ENCODE measurements around the gene FAAP100. TPM values are rescaled to one million over a fixed set of nuclear protein-coding genes. Genes with fewer than 3 reads are reported as not detected.

Gene FAAP100
- total and polyA plus RNA-seq, 2 donors (not counting 1 experiment from before 2014, with no cell fraction given), result 62.0 to 72.7 TPM

GRCh38 chr17:81569986-81570514 lies 17.9 kb upstream of the FAAP100 start:
- Histone ChIP-seq H4K20me1 (ENCODE audit: control insufficient read depth, insufficient read depth, low read length, poor library complexity, severe bottlenecking) (no peaks in the 10 kb centered on the region), H3K36me3 (replicated peaks in 1 of 2; ENCODE audit: control extremely low read depth in 1 of 2, control insufficient read depth in 1 of 2, extremely low read depth in 1 of 2, insufficient read depth in 2 of 2, low read length in 1 of 2) (peaks cover 9 to 74% of the 10 kb centered on the region in 2 experiments), H3K79me2 (ENCODE audit: control insufficient read depth, insufficient read depth, low read length) (peaks cover 9% of the 10 kb centered on the region), H3K9ac (ENCODE audit: low read length) (no peak overlapping the region), H3K4me3 (ENCODE audit: control extremely low read depth in 1 of 5, extremely low read depth in 1 of 5, insufficient read depth in 1 of 5, low read depth in 2 of 5, low read length in 4 of 5) (no peak overlapping the region), H3K4me1 (ENCODE audit: control insufficient read depth in 2 of 2, insufficient read depth in 2 of 2, low read length in 2 of 2) (no peaks in the 10 kb centered on the region), H3K9me3 (ENCODE audit: control extremely low read depth in 1 of 3, control insufficient read depth in 2 of 3, insufficient read depth in 1 of 3, low read length in 2 of 3) (no peaks in the 10 kb centered on the region), H3K27me3 (replicated peaks in 1 of 4; ENCODE audit: control extremely low read depth in 1 of 4, control insufficient read depth in 3 of 4, insufficient read depth in 4 of 4, low read length in 3 of 4) (no peaks in the 10 kb centered on the region), H3K4me2 (replicated peaks; ENCODE audit: low read depth, low read length, poor library complexity, severe bottlenecking) (no peak overlapping the region), H3K27ac (ENCODE audit: low read length in 2 of 2) (no peak overlapping the region), H2AFZ (ENCODE audit: insufficient read depth, low read depth, low read length, poor library complexity, severe bottlenecking) (no peak overlapping the region)
- no peak for DNase-seq
- no peak overlapping the region for H3K4me3 Mint-ChIP-seq
- no peaks in the 10 kb centered on the region for H3K9me3 Mint-ChIP-seq (ENCODE audit: insufficient read depth)
- POLR2A ChIA-PET, result no interaction called here
- CTCF ChIA-PET, result interaction anchor here (2.2 kb wide), 1 partner anchor 31 kb away, joined by 7 read pairs; no protein-coding TSS in a partner anchor
- no peaks in the 10 kb centered on the region for H3K4me1 Mint-ChIP-seq
- no peak overlapping the region for H3K27ac Mint-ChIP-seq
- H3K27me3 Mint-ChIP-seq, result no peaks in the 10 kb centered on the region
- TF ChIP-seq EZH2 (IDR thresholded peaks at IDR 0.05; ENCODE audit: borderline replicate concordance, insufficient read depth, low read depth, low read length, poor library complexity, severe bottlenecking) (no peak), CTCF (IDR thresholded peaks at IDR 0.05) (no peak)
- no peak for ATAC-seq (ENCODE audit: low read depth)
- intact Hi-C loops (cut with micrococcal nuclease), result no loop called here
- WGBS (ENCODE audit: insufficient coverage), result 97% methylated on average over 17 of the region's 18 CpGs

DNA sequence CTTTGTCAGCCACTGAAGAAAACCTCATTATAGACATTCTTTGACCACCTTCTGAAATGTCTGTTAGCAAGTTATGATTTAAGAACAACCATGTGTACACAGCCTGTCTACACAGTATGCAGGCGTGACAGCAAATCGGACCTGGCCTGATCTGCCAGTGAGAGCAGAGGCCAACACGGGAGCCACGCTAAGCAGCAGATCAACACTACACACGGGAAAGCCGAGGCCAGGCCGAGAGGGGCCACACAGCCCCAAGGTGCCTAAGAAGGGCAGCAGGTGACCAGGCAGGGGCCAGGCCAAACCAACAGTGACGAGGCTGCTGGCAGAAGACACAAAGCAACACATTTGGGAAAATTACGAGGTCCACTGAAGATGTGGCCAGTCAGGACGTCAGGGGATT lies 16.3 kb upstream of the FAAP100 start:
- peaks cover 1% of the 10 kb centered on the region for H3K4me1 Mint-ChIP-seq
- Histone ChIP-seq H3K4me3 (ENCODE audit: control extremely low read depth in 1 of 5, extremely low read depth in 1 of 5, insufficient read depth in 1 of 5, low read depth in 2 of 5, low read length in 4 of 5) (no peak overlapping the region), H3K27ac (ENCODE audit: low read length in 2 of 2) (no peak overlapping the region), H3K9ac (ENCODE audit: low read length) (no peak overlapping the region), H3K36me3 (replicated peaks in 1 of 2; ENCODE audit: control extremely low read depth in 1 of 2, control insufficient read depth in 1 of 2, extremely low read depth in 1 of 2, insufficient read depth in 2 of 2, low read length in 1 of 2) (peaks cover 9 to 75% of the 10 kb centered on the region in 2 experiments), H2AFZ (ENCODE audit: insufficient read depth, low read depth, low read length, poor library complexity, severe bottlenecking) (no peak overlapping the region), H3K79me2 (ENCODE audit: control insufficient read depth, insufficient read depth, low read length) (no peaks in the 10 kb centered on the region), H3K9me3 (ENCODE audit: control extremely low read depth in 1 of 3, control insufficient read depth in 2 of 3, insufficient read depth in 1 of 3, low read length in 2 of 3) (no peaks in the 10 kb centered on the region), H3K27me3 (replicated peaks in 1 of 4; ENCODE audit: control extremely low read depth in 1 of 4, control insufficient read depth in 3 of 4, insufficient read depth in 4 of 4, low read length in 3 of 4) (no peaks in the 10 kb centered on the region), H3K4me2 (replicated peaks; ENCODE audit: low read depth, low read length, poor library complexity, severe bottlenecking) (no peak overlapping the region), H4K20me1 (ENCODE audit: control insufficient read depth, insufficient read depth, low read length, poor library complexity, severe bottlenecking) (no peaks in the 10 kb centered on the region), H3K4me1 (ENCODE audit: control insufficient read depth in 2 of 2, insufficient read depth in 2 of 2, low read length in 2 of 2) (peaks cover 0 to 3% of the 10 kb centered on the region in 2 donors)
- no peak overlapping the region for H3K27ac Mint-ChIP-seq
- DNase-seq (no peak), ATAC-seq (ENCODE audit: low read depth) (no peak)
- ChIA-PET POLR2A (interaction anchor here (0.7 kb wide), 2 partner anchors 12 to 29 kb away, joined by 4 to 5 read pairs; no protein-coding TSS in a partner anchor), CTCF (interaction anchor here (0.8 to 2.5 kb wide), 2 partner anchors 32 to 33 kb away, joined by 3 to 8 read pairs; no protein-coding TSS in a partner anchor)
- H3K9me3 Mint-ChIP-seq (ENCODE audit: insufficient read depth), result no peaks in the 10 kb centered on the region
- 99% methylated on average over 10 of the region's 10 CpGs for WGBS (ENCODE audit: insufficient coverage)
- no peaks in the 10 kb centered on the region for H3K27me3 Mint-ChIP-seq
- H3K4me3 Mint-ChIP-seq, result no peak overlapping the region
- TF ChIP-seq CTCF (IDR thresholded peaks at IDR 0.05), result no peak
- TF ChIP-seq EZH2 (IDR thresholded peaks at IDR 0.05; ENCODE audit: borderline replicate concordance, insufficient read depth, low read depth, low read length, poor library complexity, severe bottlenecking), result no peak
- intact Hi-C loops (cut with micrococcal nuclease), result no loop called here

All from B cell (primary cell).